Medulla oblongata (tissue), 1 donor: ENCODE measurements around the gene KRTAP3-3.
A peak's percentile ranks its signal among the peaks of the same experiment; 100 is the strongest.

Source experiments
- DNase-seq: peaks from one replicate; pipeline ENCODE4 v3.0.0-alpha.2; 2015; ENCODE audit errors: extremely low spot score

The KRTAP3-3 gene

GRCh38 chr17:40958086-40958953 lies 35.6 kb downstream of the KRTAP3-3 start:
- DNase-seq: no peak

GRCh38 chr17:40956401-40957254 lies 37.3 kb downstream of the KRTAP3-3 start:
- no peak for DNase-seq

- DNase-seq: no peak
Observed at GRCh38 chr17:40953881-40954280, 40.1 kb downstream of the KRTAP3-3 start.

- no peak for DNase-seq
Observed at GRCh38 chr17:40952661-40953060, 41.3 kb downstream of the KRTAP3-3 start.

- DNase-seq: no peak
Observed at GRCh38 chr17:40952154-40952553, 41.8 kb downstream of the KRTAP3-3 start.

GRCh38 chr17:40951011-40951622 lies 42.8 kb downstream of the KRTAP3-3 start:
- no peak for DNase-seq

- no peak for DNase-seq
Observed at GRCh38 chr17:40950176-40950575, 43.8 kb downstream of the KRTAP3-3 start.

- DNase-seq: no peak
Observed at GRCh38 chr17:40949418-40949817, 44.5 kb downstream of the KRTAP3-3 start.

- no peak for DNase-seq
Observed at GRCh38 chr17:40947929-40948328, 46.0 kb downstream of the KRTAP3-3 start.

GRCh38 chr17:40945414-40945813 lies 48.5 kb downstream of the KRTAP3-3 start:
- DNase-seq: peak; percentile 4

- no peak for DNase-seq
Observed at GRCh38 chr17:40944531-40944930, 49.4 kb downstream of the KRTAP3-3 start.
